ENCODE measurements around the gene ABCC11.

Gene ABCC11

GRCh38 chr16:48131201-48131935 is 116.0 kb downstream of the ABCC11 start:
- Histone ChIP-seq H3K4me3 (ENCODE audit: low read depth, low read length) (no peak overlapping the region), H3K36me3 (no peaks in the 10 kb centered on the region), H3K9me3 (no peaks in the 10 kb centered on the region), H3K27me3 (no peaks in the 10 kb centered on the region), H3K4me1 (no peaks in the 10 kb centered on the region)
- DNase-seq, result no peak
- no peak for TF ChIP-seq CTCF (IDR thresholded peaks at IDR 0.05; ENCODE audit: low read depth, low read length)

GRCh38 chr16:48129926-48130325 is 117.4 kb downstream of the ABCC11 start:
- H3K4me1 ChIP-seq, result no peaks in the 10 kb centered on the region
- no peak for TF ChIP-seq CTCF (IDR thresholded peaks at IDR 0.05; ENCODE audit: low read depth, low read length)
- H3K9me3 ChIP-seq, result no peaks in the 10 kb centered on the region
- H3K27me3 ChIP-seq, result no peaks in the 10 kb centered on the region
- H3K36me3 ChIP-seq, result no peaks in the 10 kb centered on the region
- no peak overlapping the region for H3K4me3 ChIP-seq (ENCODE audit: low read depth, low read length)
- no peak for DNase-seq

GRCh38 chr16:48128769-48129168 is 118.6 kb downstream of the ABCC11 start:
- TF ChIP-seq CTCF (IDR thresholded peaks at IDR 0.05; ENCODE audit: low read depth, low read length), result no peak
- no peaks in the 10 kb centered on the region for H3K27me3 ChIP-seq
- no peaks in the 10 kb centered on the region for H3K9me3 ChIP-seq
- no peak overlapping the region for H3K4me3 ChIP-seq (ENCODE audit: low read depth, low read length)
- H3K36me3 ChIP-seq, result no peaks in the 10 kb centered on the region
- no peak for DNase-seq
- no peaks in the 10 kb centered on the region for H3K4me1 ChIP-seq

GRCh38 chr16:48126801-48127644 is 120.3 kb downstream of the ABCC11 start:
- Histone ChIP-seq H3K4me1 (no peaks in the 10 kb centered on the region), H3K4me3 (ENCODE audit: low read depth, low read length) (no peak overlapping the region), H3K36me3 (no peaks in the 10 kb centered on the region), H3K9me3 (no peaks in the 10 kb centered on the region), H3K27me3 (no peaks in the 10 kb centered on the region)
- no peak for DNase-seq
- TF ChIP-seq CTCF (IDR thresholded peaks at IDR 0.05; ENCODE audit: low read depth, low read length), result no peak

GRCh38 chr16:48125888-48126287 is 121.5 kb downstream of the ABCC11 start:
- H3K9me3 ChIP-seq, result no peaks in the 10 kb centered on the region
- no peak for DNase-seq
- no peak overlapping the region for H3K4me3 ChIP-seq (ENCODE audit: low read depth, low read length)
- H3K36me3 ChIP-seq, result no peaks in the 10 kb centered on the region
- H3K27me3 ChIP-seq, result no peaks in the 10 kb centered on the region
- H3K4me1 ChIP-seq, result no peaks in the 10 kb centered on the region
- TF ChIP-seq CTCF (IDR thresholded peaks at IDR 0.05; ENCODE audit: low read depth, low read length), result no peak

- TF ChIP-seq CTCF (IDR thresholded peaks at IDR 0.05; ENCODE audit: low read depth, low read length), result no peak
- H3K4me1 ChIP-seq, result no peaks in the 10 kb centered on the region
Observed at GRCh38 chr16:48124266-48124665, 123.1 kb downstream of the ABCC11 start.

More at GRCh38 chr16:48124266-48124665, 123.1 kb downstream of the ABCC11 start:
- DNase-seq, result no peak
- Histone ChIP-seq H3K4me3 (ENCODE audit: low read depth, low read length) (no peak overlapping the region), H3K9me3 (no peaks in the 10 kb centered on the region), H3K36me3 (no peaks in the 10 kb centered on the region), H3K27me3 (no peaks in the 10 kb centered on the region)

All from BE2C (cell line).